HG02759 (cell line): Measurements from ENCODE around the gene CERS6.
"Not testable (repeated sequence)": the region's sequence is repeated elsewhere in the genome, so short reads cannot be mapped to it uniquely, and the experiment has no call there.

Experiments used
- ATAC-seq: cut with Tn5 transposase; IDR thresholded peaks from one replicate; pipeline ENCODE4 v1.9.1; 2021; ENCODE audit warnings: mild to moderate bottlenecking, moderate library complexity; ENCODE audit not compliant: unreplicated experiment

Gene CERS6

GRCh38 chr2:168495524-168495923, 39.5 kb downstream of the CERS6 start:
- peak; percentile 82 for ATAC-seq

- no peak for ATAC-seq
These were observed 40.8 kb downstream of the CERS6 start for GRCh38 chr2:168496906-168497305.

- no peak for ATAC-seq
These were observed 43.4 kb downstream of the CERS6 start for GRCh38 chr2:168499500-168499899.

- ATAC-seq = no peak
These were observed 44.4 kb downstream of the CERS6 start for GRCh38 chr2:168500516-168500915.

GRCh38 chr2:168501466-168502065, 45.5 kb downstream of the CERS6 start:
- ATAC-seq = no peak

GRCh38 chr2:168502852-168503251, 46.8 kb downstream of the CERS6 start:
- not testable (repeated sequence) for ATAC-seq

- no peak for ATAC-seq
These were observed 47.8 kb downstream of the CERS6 start for GRCh38 chr2:168503901-168504300.

- no peak for ATAC-seq
These were observed 48.3 kb downstream of the CERS6 start for GRCh38 chr2:168504323-168504722.

- ATAC-seq = no peak
These were observed 54.2 kb downstream of the CERS6 start for GRCh38 chr2:168510125-168510756.

GRCh38 chr2:168514692-168515091, 58.6 kb downstream of the CERS6 start:
- no peak for ATAC-seq

- ATAC-seq = no peak
These were observed 59.4 kb downstream of the CERS6 start for GRCh38 chr2:168515502-168515901.

GRCh38 chr2:168517816-168518215, 61.7 kb downstream of the CERS6 start:
- ATAC-seq = no peak

- ATAC-seq = no peak
These were observed 62.5 kb downstream of the CERS6 start for GRCh38 chr2:168518555-168519066.

- no peak for ATAC-seq
These were observed 63.6 kb downstream of the CERS6 start for GRCh38 chr2:168519534-168520308.

- ATAC-seq = no peak
These were observed 65.1 kb downstream of the CERS6 start for GRCh38 chr2:168521053-168521741.

GRCh38 chr2:168522446-168522845, 66.4 kb downstream of the CERS6 start:
- no peak for ATAC-seq

- ATAC-seq = no peak
These were observed 67.9 kb downstream of the CERS6 start for GRCh38 chr2:168524005-168524404.

GRCh38 chr2:168525020-168525419, 68.9 kb downstream of the CERS6 start:
- ATAC-seq = no peak

GRCh38 chr2:168525716-168526446, 69.8 kb downstream of the CERS6 start:
- ATAC-seq = no peak

GRCh38 chr2:168526641-168527040, 70.6 kb downstream of the CERS6 start:
- no peak for ATAC-seq

GRCh38 chr2:168528016-168528415, 71.9 kb downstream of the CERS6 start:
- no peak for ATAC-seq
